Adipocyte (in vitro differentiated cells): Measurements from ENCODE around the gene OR51E2.
"Not testable (repeated sequence)": the region's sequence is repeated elsewhere in the genome, so short reads cannot be mapped to it uniquely, and the experiment has no call there.

Experiments
- DNase-seq: peaks from one replicate; pipeline ENCODE4 v3.0.0-alpha.2; 2015; ENCODE audit warnings: low read depth
- H3K27me3 ChIP-seq: replicated peaks from 2 replicates; pipeline ENCODE4 v1.7.0; 2013; ENCODE audit warnings: mild to moderate bottlenecking, low read length, moderate library complexity; ENCODE audit not compliant: control insufficient read depth, insufficient read depth
- H3K36me3 ChIP-seq: 2 replicates; pipeline ENCODE4 v1.7.0; 2013; ENCODE audit warnings: low read length, mild to moderate bottlenecking, moderate library complexity; ENCODE audit not compliant: control insufficient read depth, insufficient read depth, severe bottlenecking
- H3K4me1 ChIP-seq: 2 replicates; pipeline ENCODE4 v1.7.0; 2013; ENCODE audit warnings: mild to moderate bottlenecking, low read length, moderate library complexity; ENCODE audit not compliant: control insufficient read depth, insufficient read depth
- H3K4me3 ChIP-seq: 2 replicates; pipeline ENCODE4 v1.7.0; 2013; ENCODE audit warnings: mild to moderate bottlenecking, low read length, moderate library complexity
- H3K9ac ChIP-seq: 2 replicates; pipeline ENCODE4 v1.7.0; 2013; ENCODE audit warnings: mild to moderate bottlenecking, low read length, moderate library complexity
- H3K9me3 ChIP-seq: 2 replicates; pipeline ENCODE4 v1.7.0; 2013; ENCODE audit warnings: mild to moderate bottlenecking, low read length, moderate library complexity; ENCODE audit not compliant: control insufficient read depth

The OR51E2 gene

GRCh38 chr11:4697585-4697984 lies at the start of gene OR51E2:
Gene OR51E2 (minus strand): TSS chr11:4697853. CDS start chr11:4682711, 15,142 bp downstream.
- peaks cover 4% of the 10 kb centered on the region for H3K4me1 ChIP-seq
- peak; percentile 37 for DNase-seq
- no peaks in the 10 kb centered on the region for H3K27me3 ChIP-seq
- H3K9me3 ChIP-seq, result no peaks in the 10 kb centered on the region
- H3K36me3 ChIP-seq, result no peaks in the 10 kb centered on the region
- no peak within 1 kb of the TSS for H3K9ac ChIP-seq
- no peak within 1 kb of the TSS for H3K4me3 ChIP-seq

DNA sequence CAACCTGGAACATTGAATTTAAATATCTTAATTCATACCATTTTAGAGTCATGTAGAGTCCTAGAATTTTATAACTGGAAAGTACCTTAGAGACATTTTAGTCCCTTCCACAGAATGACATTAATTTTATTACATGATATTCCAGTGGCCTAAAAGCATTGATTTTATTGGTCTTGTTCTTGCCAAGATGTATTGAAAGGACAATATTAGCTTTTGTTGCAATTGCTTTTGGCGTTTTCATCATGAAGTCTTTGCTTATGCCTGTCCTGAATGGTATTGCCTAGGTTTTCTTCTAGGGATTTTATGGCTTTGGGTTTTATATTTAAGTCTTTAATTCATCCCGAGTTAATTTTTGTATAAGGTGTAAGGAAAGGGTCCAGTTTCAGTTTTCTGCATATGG lies 43.1 kb upstream of the OR51E2 start:
- no peaks in the 10 kb centered on the region for H3K36me3 ChIP-seq
- no peak for DNase-seq
- no peaks in the 10 kb centered on the region for H3K9me3 ChIP-seq

DNA sequence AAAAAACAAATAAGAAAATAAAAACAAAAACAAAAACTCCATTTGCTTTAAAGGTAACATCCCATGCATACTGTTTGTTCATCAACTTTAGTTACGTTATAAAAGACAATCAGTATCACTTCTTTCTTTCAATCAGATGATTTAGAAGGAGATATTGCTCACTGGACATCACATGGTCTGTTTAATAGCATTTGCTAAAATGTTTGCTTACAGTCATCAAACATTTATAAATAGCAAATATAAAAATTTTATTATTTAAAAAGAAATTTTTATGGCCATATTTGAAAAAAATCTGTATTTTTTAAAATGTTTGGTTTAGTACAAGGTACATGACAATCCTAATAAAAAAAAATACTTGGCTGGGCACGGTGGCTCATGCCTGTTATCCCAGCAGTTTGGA lies 29.5 kb upstream of the OR51E2 start:
- Histone ChIP-seq H3K9ac (no peak overlapping the region), H3K4me1 (no peaks in the 10 kb centered on the region), H3K4me3 (no peak overlapping the region), H3K27me3 (no peaks in the 10 kb centered on the region), H3K9me3 (no peaks in the 10 kb centered on the region), H3K36me3 (no peaks in the 10 kb centered on the region)
- no peak for DNase-seq

More for the DNA sequence above, 43.1 kb upstream of the OR51E2 start:
- no peak overlapping the region for H3K9ac ChIP-seq
- H3K4me1 ChIP-seq, result no peaks in the 10 kb centered on the region
- no peaks in the 10 kb centered on the region for H3K27me3 ChIP-seq
- H3K4me3 ChIP-seq, result no peak overlapping the region

- not testable (repeated sequence) for H3K27me3 ChIP-seq, DNase-seq, H3K9ac ChIP-seq, H3K36me3 ChIP-seq, H3K4me3 ChIP-seq, H3K9me3 ChIP-seq, H3K4me1 ChIP-seq
Measured at GRCh38 chr11:4722616-4723534, 25.2 kb upstream of the OR51E2 start.

GRCh38 chr11:4714300-4714699 lies 16.6 kb upstream of the OR51E2 start:
- Histone ChIP-seq H3K9ac (no peak overlapping the region), H3K4me3 (no peak overlapping the region), H3K36me3 (no peaks in the 10 kb centered on the region), H3K27me3 (peaks cover 6% of the 10 kb centered on the region), H3K9me3 (no peaks in the 10 kb centered on the region), H3K4me1 (no peaks in the 10 kb centered on the region)
- DNase-seq, result no peak

DNA sequence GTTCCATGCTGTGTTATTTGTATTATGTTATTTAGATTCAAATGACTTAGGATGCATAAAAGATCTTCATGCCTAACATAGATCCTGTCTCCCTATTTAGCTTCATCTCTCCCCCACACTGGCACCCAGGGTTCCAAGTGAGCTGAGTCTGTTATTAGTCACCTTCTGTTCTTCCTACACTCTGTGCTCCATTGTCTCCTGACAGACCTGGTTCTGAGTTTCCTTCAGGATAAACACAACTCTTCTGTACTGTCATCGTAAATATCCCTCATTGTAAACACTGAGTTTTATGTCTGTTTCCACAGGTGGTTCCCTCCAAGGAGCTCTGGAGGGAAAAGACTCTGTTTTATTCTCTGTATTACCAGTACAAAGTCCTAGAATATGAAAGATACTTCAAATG lies 15.6 kb upstream of the OR51E2 start:
- peaks cover 6% of the 10 kb centered on the region for H3K27me3 ChIP-seq
- DNase-seq, result no peak
- H3K36me3 ChIP-seq, result no peaks in the 10 kb centered on the region
- H3K9ac ChIP-seq, result no peak overlapping the region
- H3K4me3 ChIP-seq, result no peak overlapping the region
- H3K4me1 ChIP-seq, result no peaks in the 10 kb centered on the region
- H3K9me3 ChIP-seq, result no peaks in the 10 kb centered on the region

GRCh38 chr11:4704790-4705334 lies 7.2 kb upstream of the OR51E2 start:
- H3K4me1 ChIP-seq, result no peaks in the 10 kb centered on the region
- no peaks in the 10 kb centered on the region for H3K36me3 ChIP-seq
- no peak for DNase-seq
- no peak overlapping the region for H3K9ac ChIP-seq
- no peak overlapping the region for H3K4me3 ChIP-seq
- peaks cover 17% of the 10 kb centered on the region for H3K27me3 ChIP-seq
- H3K9me3 ChIP-seq, result no peaks in the 10 kb centered on the region

DNA sequence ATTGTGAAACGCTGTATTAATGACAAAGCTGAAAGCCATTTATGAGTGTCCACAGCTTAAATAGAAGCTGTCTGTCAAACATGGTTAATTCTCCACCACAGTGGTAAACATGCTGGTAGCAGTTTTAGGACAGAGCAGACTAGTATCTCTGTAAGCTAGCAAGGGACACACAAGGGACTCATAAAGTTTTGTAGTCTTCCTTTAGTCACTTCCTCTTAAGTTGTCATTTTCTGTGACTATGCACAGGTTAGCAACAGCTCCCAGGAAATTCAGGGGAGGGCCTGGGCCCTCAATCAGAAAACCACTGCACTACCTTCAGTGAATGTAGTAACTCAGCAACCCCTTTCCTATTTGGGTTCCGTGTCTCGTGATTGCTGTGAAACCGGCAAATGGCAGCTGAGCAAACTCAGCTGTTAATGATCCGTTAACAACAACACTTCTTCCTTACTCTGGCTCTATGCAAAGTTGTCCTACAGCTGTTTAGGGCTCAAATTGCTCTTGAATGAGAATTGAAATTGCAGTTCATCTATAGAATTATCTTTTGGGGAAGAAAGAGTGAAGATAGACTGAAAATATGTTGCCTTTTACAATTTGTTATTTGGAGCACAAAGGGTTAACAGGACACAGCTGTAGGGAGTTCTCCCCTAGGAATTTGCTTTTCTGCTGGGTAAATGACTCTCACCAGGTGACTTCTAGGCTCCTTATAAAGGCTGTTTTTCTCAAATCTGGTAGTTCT lies 6.6 kb upstream of the OR51E2 start, which contains the start of gene MMP26:
TSS of gene MMP26 (plus strand) at position 731 of the 736 bp plus-strand sequence.
- H3K4me3 ChIP-seq, result no peak within 1 kb of the TSS

DNA sequence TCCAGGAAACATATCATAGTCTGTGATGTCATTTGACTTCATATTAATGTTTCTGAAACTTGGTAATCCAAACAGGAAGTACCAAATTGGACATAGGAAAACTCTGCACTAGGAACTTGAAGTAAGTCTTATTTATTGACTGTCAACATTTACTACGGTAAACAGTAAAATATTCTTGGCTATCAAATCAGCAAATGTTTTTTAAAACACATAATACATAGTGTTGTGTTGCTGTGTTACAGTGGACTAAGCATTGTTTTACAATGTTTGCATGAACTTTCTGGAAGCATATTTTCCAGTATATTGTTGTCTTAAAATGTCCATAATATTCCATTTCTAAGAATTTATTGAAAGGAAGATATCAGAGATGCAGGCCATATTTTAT lies 2.8 kb upstream of the OR51E2 start:
- peaks cover 16% of the 10 kb centered on the region for H3K27me3 ChIP-seq
- H3K4me3 ChIP-seq, result no peak overlapping the region
- H3K9ac ChIP-seq, result no peak overlapping the region

More for the DNA sequence above, 6.6 kb upstream of the OR51E2 start, which contains the start of gene MMP26:
- Histone ChIP-seq H3K36me3 (no peaks in the 10 kb centered on the region), H3K4me1 (no peaks in the 10 kb centered on the region), H3K9me3 (no peaks in the 10 kb centered on the region), H3K9ac (no peak within 1 kb of the TSS), H3K27me3 (peaks cover 16% of the 10 kb centered on the region)
- DNase-seq, result no peak

GRCh38 chr11:4699697-4700435 lies 2.2 kb upstream of the OR51E2 start:
- no peak for DNase-seq
- no peak overlapping the region for H3K9ac ChIP-seq
- H3K9me3 ChIP-seq, result no peaks in the 10 kb centered on the region
- peaks cover 13% of the 10 kb centered on the region for H3K27me3 ChIP-seq
- H3K4me3 ChIP-seq, result no peak overlapping the region
- peaks cover 4% of the 10 kb centered on the region for H3K4me1 ChIP-seq
- H3K36me3 ChIP-seq, result no peaks in the 10 kb centered on the region

More for the DNA sequence above, 2.8 kb upstream of the OR51E2 start:
- no peaks in the 10 kb centered on the region for H3K9me3 ChIP-seq
- no peaks in the 10 kb centered on the region for H3K36me3 ChIP-seq
- H3K4me1 ChIP-seq, result peaks cover 4% of the 10 kb centered on the region
- no peak for DNase-seq
